HG02938 (cell line): ENCODE measurements around the gene TSPAN33.

Experiments
- ATAC-seq: cut with Tn5 transposase; IDR thresholded peaks from one replicate; pipeline ENCODE4 v1.9.1; 2021; ENCODE audit warnings: mild to moderate bottlenecking, moderate library complexity; ENCODE audit not compliant: unreplicated experiment

Gene TSPAN33

GRCh38 chr7:129134356-129134987, 10.0 kb upstream of the TSPAN33 start:
- ATAC-seq, result no peak

- no peak for ATAC-seq
Observed at GRCh38 chr7:129136887-129137642, 7.4 kb upstream of the TSPAN33 start.

- ATAC-seq, result no peak
Observed at GRCh38 chr7:129143724-129144094, 798 bp upstream of the TSPAN33 start.

- ATAC-seq, result peak; percentile 5
Observed at GRCh38 chr7:129144834-129145668, 544 bp downstream of the TSPAN33 start.

- ATAC-seq, result peak; percentile 61
Observed at GRCh38 chr7:129146237-129146979, 1.9 kb downstream of the TSPAN33 start.

GRCh38 chr7:129147731-129148130, 3.2 kb downstream of the TSPAN33 start:
- ATAC-seq, result no peak

- no peak for ATAC-seq
Observed at GRCh38 chr7:129149511-129149910, 5.0 kb downstream of the TSPAN33 start.

GRCh38 chr7:129150199-129150996, 5.9 kb downstream of the TSPAN33 start:
- ATAC-seq, result no peak

GRCh38 chr7:129157651-129158050, 13.1 kb downstream of the TSPAN33 start:
- no peak for ATAC-seq

- no peak for ATAC-seq
Observed at GRCh38 chr7:129159539-129159938, 15.0 kb downstream of the TSPAN33 start.

GRCh38 chr7:129160161-129160905, 15.8 kb downstream of the TSPAN33 start:
- ATAC-seq, result no peak

GRCh38 chr7:129161524-129162225, 17.2 kb downstream of the TSPAN33 start:
- no peak for ATAC-seq

GRCh38 chr7:129162732-129163131, 18.2 kb downstream of the TSPAN33 start:
- no peak for ATAC-seq

- no peak for ATAC-seq
Observed at GRCh38 chr7:129163875-129164544, 19.5 kb downstream of the TSPAN33 start.

GRCh38 chr7:129166745-129167144, 22.2 kb downstream of the TSPAN33 start:
- ATAC-seq, result peak; percentile 46

- ATAC-seq, result no peak
Observed at GRCh38 chr7:129167817-129168216, 23.3 kb downstream of the TSPAN33 start.

GRCh38 chr7:129168231-129169021, 23.9 kb downstream of the TSPAN33 start:
- ATAC-seq, result no peak
